ENCODE data around the gene PPP1R9B.

DNA sequence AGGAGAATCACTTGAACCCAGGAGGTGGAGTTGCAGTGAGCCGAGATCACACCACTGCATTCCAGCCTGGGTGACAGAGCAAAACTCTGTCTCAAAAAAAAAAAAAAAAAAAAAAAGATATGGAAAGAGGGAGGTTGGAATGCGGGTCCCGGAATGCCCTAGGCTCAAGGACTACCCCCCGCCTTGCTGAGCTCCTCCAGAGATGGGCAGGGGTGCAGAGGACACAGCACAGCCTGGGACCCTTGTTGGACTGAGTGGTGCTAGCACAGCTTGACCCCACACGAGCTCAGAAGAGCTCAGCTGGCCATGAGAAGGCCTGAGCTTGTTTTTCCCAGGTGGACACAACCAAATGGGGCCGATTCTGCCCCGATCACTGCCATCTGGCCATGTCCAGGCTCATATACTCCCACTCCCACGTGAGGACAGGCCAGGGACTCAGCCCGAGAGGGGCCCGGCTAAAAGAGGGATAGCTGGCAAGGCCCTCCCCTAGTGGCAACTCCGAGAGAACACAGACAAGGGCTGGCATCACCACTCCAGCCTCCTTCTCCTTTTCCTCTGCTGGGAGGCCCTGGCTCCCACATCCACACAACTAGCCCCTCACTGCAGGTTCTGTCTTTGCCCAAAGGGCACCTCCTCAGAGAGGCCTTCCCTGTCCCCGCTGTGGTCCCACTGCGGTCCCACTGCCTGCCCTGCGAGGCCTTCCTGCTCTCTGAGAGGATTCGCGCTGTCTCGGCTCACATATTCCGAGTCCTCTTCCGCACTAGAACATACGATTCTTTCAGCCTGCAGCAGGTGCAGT, 26.3 kb upstream of the PPP1R9B start:
- TF ChIP-seq CTCF (IDR thresholded peaks at IDR 0.05) (peak in 1 of 3 donors; percentile 17), POLR2A (IDR thresholded peaks at IDR 0.05) (no peak), POLR2AphosphoS5 (IDR thresholded peaks at IDR 0.05) (no peak)

Data from breast epithelium (tissue), 3 donors.